ENCODE data around the gene RANBP9.

RANBP9 gene

DNA sequence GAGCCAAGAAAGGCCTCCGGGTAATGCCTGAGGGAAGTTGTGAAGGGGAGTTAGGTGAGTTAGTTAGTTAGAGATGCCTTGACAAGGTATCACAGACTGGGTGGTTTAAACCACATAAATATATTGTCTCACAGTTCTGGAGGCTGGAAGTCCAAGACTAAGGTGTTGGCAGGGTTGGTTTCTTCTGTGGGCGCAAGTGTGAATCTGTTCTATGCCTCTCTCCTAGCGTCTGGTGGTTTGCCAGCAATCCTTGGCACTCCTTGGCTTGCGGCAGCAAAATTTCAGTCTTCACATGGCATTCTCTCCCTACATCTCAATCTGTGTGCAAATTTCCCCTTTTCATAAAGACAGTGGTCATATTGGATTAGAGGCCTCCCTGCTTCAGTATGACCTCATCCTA lies 29.7 kb upstream of the RANBP9 start:
- TF ChIP-seq CTCF (IDR thresholded peaks at IDR 0.05; ENCODE audit: control insufficient read depth, insufficient read depth, low read depth, low read length, missing control alignments) = no peak
- H3K4me3 ChIP-seq (ENCODE audit: control insufficient read depth, low read depth, low read length) = no peak overlapping the region
- DNase-seq (ENCODE audit: low read depth) = no peak

DNA sequence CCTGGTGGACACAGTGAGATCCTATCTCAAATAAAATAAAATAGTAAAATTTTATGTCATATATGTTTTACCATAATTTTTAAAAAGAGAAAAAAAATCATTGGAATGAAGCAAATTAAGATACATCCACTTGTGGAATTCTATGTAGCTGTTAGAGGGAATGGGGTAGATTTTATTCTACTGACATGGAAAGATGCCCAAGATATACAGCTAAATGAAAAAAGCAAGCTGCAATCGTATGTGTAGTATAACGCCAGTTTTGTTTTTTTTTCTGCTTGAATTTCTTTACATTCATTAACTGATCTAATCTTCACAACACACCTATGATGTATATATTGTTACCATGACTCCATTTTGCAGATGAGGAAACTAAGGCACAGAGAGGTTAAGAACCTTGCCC lies 23.4 kb upstream of the RANBP9 start:
- no peak for TF ChIP-seq CTCF (IDR thresholded peaks at IDR 0.05; ENCODE audit: control insufficient read depth, insufficient read depth, low read depth, low read length, missing control alignments)
- DNase-seq (ENCODE audit: low read depth) = no peak
- no peak overlapping the region for H3K4me3 ChIP-seq (ENCODE audit: control insufficient read depth, low read depth, low read length)

DNA sequence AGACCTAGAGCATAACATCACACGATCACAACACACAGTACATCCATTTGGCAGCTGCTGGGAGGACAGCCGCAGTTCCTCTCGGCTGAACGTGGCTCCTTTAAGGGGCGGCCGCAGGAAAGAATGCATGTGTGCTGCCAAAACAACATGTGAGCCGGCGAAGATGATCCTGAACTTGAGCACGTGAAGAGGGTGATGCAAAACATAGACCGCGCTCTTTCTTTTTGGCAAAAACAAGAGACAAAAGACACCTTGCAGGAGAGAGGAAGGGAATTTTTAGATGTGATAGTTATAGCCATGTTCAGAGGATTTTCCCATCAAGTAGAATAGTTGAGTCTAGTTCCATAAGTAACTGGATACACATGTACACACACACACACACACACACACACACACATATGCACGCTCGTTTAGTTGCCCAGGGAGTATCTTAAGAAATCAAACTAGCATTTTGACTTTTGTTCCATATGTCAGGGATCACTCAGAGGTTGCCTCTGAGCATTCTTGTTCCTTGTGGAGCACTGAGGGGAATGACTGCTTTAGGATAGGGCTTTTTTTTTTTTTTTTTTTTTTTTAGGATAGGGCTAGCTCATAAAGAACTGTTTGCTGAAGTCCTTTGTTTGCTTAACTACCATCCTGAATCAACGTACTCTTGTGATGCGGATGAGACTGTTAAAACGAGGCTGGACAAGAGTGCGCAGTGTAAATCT lies 21.7 kb upstream of the RANBP9 start:
- TF ChIP-seq CTCF (IDR thresholded peaks at IDR 0.05; ENCODE audit: control insufficient read depth, insufficient read depth, low read depth, low read length, missing control alignments) = no peak
- H3K4me3 ChIP-seq (ENCODE audit: control insufficient read depth, low read depth, low read length) = peak overlapping the region; percentile 5
- DNase-seq (ENCODE audit: low read depth) = peak; percentile 53

DNA sequence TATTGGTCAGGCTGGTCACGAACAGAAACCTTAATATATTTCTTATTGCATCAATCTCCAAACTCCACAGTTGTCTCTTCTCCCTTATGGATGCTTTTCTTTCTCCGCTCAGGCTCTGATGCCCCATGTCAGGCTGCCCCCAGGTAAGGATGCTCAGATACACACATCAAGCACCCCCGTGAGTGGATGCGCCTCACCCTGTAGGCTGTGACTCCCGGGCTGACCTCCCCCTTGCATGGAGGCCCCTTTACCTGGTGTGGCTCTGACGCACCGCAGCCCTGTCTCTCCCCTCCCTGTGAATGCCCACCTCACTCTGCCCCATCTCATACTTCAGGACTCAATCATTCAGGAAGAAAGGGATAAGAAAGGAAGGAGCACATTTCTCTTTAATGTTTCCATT lies 19.1 kb upstream of the RANBP9 start:
- TF ChIP-seq CTCF (IDR thresholded peaks at IDR 0.05; ENCODE audit: control insufficient read depth, insufficient read depth, low read depth, low read length, missing control alignments) = no peak
- no peak for DNase-seq (ENCODE audit: low read depth)
- H3K4me3 ChIP-seq (ENCODE audit: control insufficient read depth, low read depth, low read length) = no peak overlapping the region

DNA sequence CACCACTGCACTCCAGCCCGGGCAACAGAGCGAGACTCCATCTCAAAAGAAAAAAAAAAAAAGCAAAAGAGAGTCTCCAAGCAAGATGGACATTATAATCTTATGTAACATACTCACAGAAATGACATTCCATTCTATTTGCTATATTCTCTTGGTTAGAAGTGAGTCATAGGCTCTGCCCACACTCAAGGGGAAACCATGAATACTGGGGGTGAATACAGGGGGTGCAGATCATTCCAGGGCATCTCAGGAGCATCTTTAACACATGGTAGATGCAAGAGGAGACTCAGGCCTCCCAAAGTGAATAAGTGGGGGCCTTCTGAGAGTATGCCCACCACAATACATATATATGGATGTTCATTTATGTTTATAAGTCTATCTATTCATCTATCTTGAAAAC lies 18.3 kb upstream of the RANBP9 start:
- H3K4me3 ChIP-seq (ENCODE audit: control insufficient read depth, low read depth, low read length) = no peak overlapping the region
- no peak for TF ChIP-seq CTCF (IDR thresholded peaks at IDR 0.05; ENCODE audit: control insufficient read depth, insufficient read depth, low read depth, low read length, missing control alignments)
- no peak for DNase-seq (ENCODE audit: low read depth)

DNA sequence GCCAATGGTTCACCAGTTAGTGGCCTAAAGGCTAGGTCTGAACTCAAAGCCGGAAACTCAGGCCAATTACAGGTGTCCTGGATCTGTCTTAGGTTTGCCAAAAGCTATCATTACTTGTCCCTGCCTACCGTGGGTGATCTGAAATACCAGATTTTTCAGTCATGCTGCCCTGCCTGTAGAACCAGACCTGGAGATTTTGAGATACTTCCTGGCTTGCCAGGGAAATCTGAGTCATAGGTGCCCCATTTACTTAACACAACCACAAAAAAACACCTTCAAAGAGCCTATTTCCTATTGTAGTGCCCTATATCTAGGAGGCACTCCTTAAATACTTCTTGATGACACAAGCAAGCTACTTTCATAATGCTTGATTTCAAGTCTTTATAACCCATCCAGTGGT lies 13.9 kb upstream of the RANBP9 start:
- TF ChIP-seq CTCF (IDR thresholded peaks at IDR 0.05; ENCODE audit: control insufficient read depth, insufficient read depth, low read depth, low read length, missing control alignments) = no peak
- no peak for DNase-seq (ENCODE audit: low read depth)
- no peak overlapping the region for H3K4me3 ChIP-seq (ENCODE audit: control insufficient read depth, low read depth, low read length)
